Lower leg skin (tissue), 4 donors: ENCODE measurements around the gene DENND1A. TPM values are rescaled to one million over a fixed set of nuclear protein-coding genes. Genes with fewer than 3 reads are reported as not detected.

Experiments used
- DNase-seq, 2 donors: peaks; one replicate each; pipeline ENCODE4 v3.0.0-alpha.2; 2019; ENCODE audit warnings: low spot score in 2 of 2
- H3K4me3 ChIP-seq: fragments of 200-600 bp; sonication (generic); 2 replicates; pipeline ENCODE4 v1.5.1; 2017; ENCODE audit warnings: mild to moderate bottlenecking, low read depth; ENCODE audit not compliant: poor library complexity, severe bottlenecking
- CTCF ChIP-seq, 3 donors: fragments of 450-650 bp; IDR thresholded peaks; one replicate each; pipeline ENCODE4 v1.5.1; 2016; ENCODE audit warnings: antibody characterized with exemption in 3 of 3, mild to moderate bottlenecking in 3 of 3, moderate library complexity in 2 of 3
- POLR2A ChIP-seq, 2 donors: fragments of 450-650 bp; IDR thresholded peaks; one replicate each; pipeline ENCODE4 v1.6.1; 2016 to 2017; ENCODE audit warnings: antibody characterized with exemption in 2 of 2, mild to moderate bottlenecking in 1 of 2, moderate library complexity in 1 of 2
- WGBS, 2 donors: methylation state at CpG; one replicate each; pipeline ENCODE4 v1.1.5; 2018; 5-methylcytosine and 5-hydroxymethylcytosine counted together
- intact Hi-C: fragments of 100-400 bp; cut with DNase I; formaldehyde crosslinking; loops from one replicate; pipeline ENCODE4 v1.15.0; 2023; ENCODE audit warnings: low total_unique reads
- total RNA-seq, 4 donors: library from RNA; depleted of rRNA; stranded (reverse); fragments of >200 nt; gene quantifications; one replicate each; pipeline ENCODE4 v1.1.0, GENCODE V29; 2016

DENND1A gene
- total RNA-seq, 4 donors from 2014 or later: 6.5 to 16.3 (median 12.3) TPM

- no peak for TF ChIP-seq CTCF (IDR thresholded peaks at IDR 0.05)
- TF ChIP-seq POLR2A (IDR thresholded peaks at IDR 0.05): no peak
- intact Hi-C loops: no loop called here
- no peak for DNase-seq
- H3K4me3 ChIP-seq: no peak overlapping the region
- WGBS, 2 donors: 78 to 80% methylated on average over 2 of the region's 2 CpGs
Observed at GRCh38 chr9:123684393-123685149, 245.4 kb downstream of the DENND1A start.

GRCh38 chr9:123682746-123683145, 247.2 kb downstream of the DENND1A start:
- no peak overlapping the region for H3K4me3 ChIP-seq
- 94% methylated on average over 2 of the region's 2 CpGs for WGBS, 2 donors
- DNase-seq: no peak
- intact Hi-C loops: no loop called here
- TF ChIP-seq CTCF (IDR thresholded peaks at IDR 0.05) (no peak), POLR2A (IDR thresholded peaks at IDR 0.05) (no peak)

GRCh38 chr9:123680352-123680751, 249.6 kb downstream of the DENND1A start:
- DNase-seq: no peak
- TF ChIP-seq CTCF (IDR thresholded peaks at IDR 0.05) (no peak), POLR2A (IDR thresholded peaks at IDR 0.05) (no peak)
- H3K4me3 ChIP-seq: no peak overlapping the region
- intact Hi-C loops: no loop called here
- WGBS, 2 donors: 92 to 95% methylated on average over 8 of the region's 8 CpGs

- intact Hi-C loops: no loop called here
- no peak for DNase-seq
- WGBS, 2 donors: 89 to 92% methylated on average over 16 of the region's 16 CpGs
- TF ChIP-seq CTCF (IDR thresholded peaks at IDR 0.05): no peak
- TF ChIP-seq POLR2A (IDR thresholded peaks at IDR 0.05): no peak
- no peak overlapping the region for H3K4me3 ChIP-seq
Observed at GRCh38 chr9:123679330-123679987, 250.5 kb downstream of the DENND1A start.

- no peak overlapping the region for H3K4me3 ChIP-seq
- intact Hi-C loops: no loop called here
- no peak for DNase-seq
- TF ChIP-seq POLR2A (IDR thresholded peaks at IDR 0.05) (no peak), CTCF (IDR thresholded peaks at IDR 0.05) (no peak)
- WGBS, 2 donors: 74 to 79% methylated on average over 5 of the region's 5 CpGs
Observed at GRCh38 chr9:123678878-123679329, 251.0 kb downstream of the DENND1A start.
